Measurements from ENCODE around the gene PRSS33.

- no peak for TF ChIP-seq POLR2A (IDR thresholded peaks at IDR 0.05; ENCODE audit: low read depth, low read length)
- no peak for TF ChIP-seq POU2F2 (IDR thresholded peaks at IDR 0.05; ENCODE audit: low read depth, low read length)
- TF ChIP-seq POLR2AphosphoS5 (IDR thresholded peaks at IDR 0.05; ENCODE audit: low read depth, low read length): no peak
- TF ChIP-seq PAX5 (IDR thresholded peaks at IDR 0.05; ENCODE audit: insufficient read depth, low read length, severe bottlenecking): no peak
- TF ChIP-seq TAF1 (IDR thresholded peaks at IDR 0.05; ENCODE audit: low read depth, low read length): no peak
Observed at GRCh38 chr16:2825906-2826305, 38.5 kb upstream of the PRSS33 start.

Data from GM12891 (cell line).